GM19468 (cell line): Measurements from ENCODE around the gene MYO1E.

Experiments used
- ATAC-seq: cut with Tn5 transposase; IDR thresholded peaks from one replicate; pipeline ENCODE4 v1.9.1; 2021; ENCODE audit warnings: mild to moderate bottlenecking, moderate library complexity, moderate number of reproducible peaks; ENCODE audit not compliant: unreplicated experiment; ENCODE audit errors: extremely low read depth

MYO1E gene

GRCh38 chr15:59274126-59274970 is 98.3 kb downstream of the MYO1E start:
- ATAC-seq, result no peak

- no peak for ATAC-seq
Measured at GRCh38 chr15:59273234-59273633, 99.4 kb downstream of the MYO1E start.

GRCh38 chr15:59271595-59272201 is 101.0 kb downstream of the MYO1E start:
- no peak for ATAC-seq

GRCh38 chr15:59268852-59269407 is 103.7 kb downstream of the MYO1E start:
- ATAC-seq, result no peak

GRCh38 chr15:59268168-59268851 is 104.4 kb downstream of the MYO1E start:
- no peak for ATAC-seq

GRCh38 chr15:59266028-59266427 is 106.6 kb downstream of the MYO1E start:
- no peak for ATAC-seq

GRCh38 chr15:59262316-59262715 is 110.4 kb downstream of the MYO1E start:
- no peak for ATAC-seq

- ATAC-seq, result no peak
Measured at GRCh38 chr15:59260090-59260489, 112.6 kb downstream of the MYO1E start.

GRCh38 chr15:59259137-59259943 is 113.3 kb downstream of the MYO1E start:
- no peak for ATAC-seq

GRCh38 chr15:59258317-59258716 is 114.4 kb downstream of the MYO1E start:
- ATAC-seq, result no peak

GRCh38 chr15:59257140-59257539 is 115.5 kb downstream of the MYO1E start:
- no peak for ATAC-seq

- ATAC-seq, result no peak
Measured at GRCh38 chr15:59256482-59256881, 116.2 kb downstream of the MYO1E start.

GRCh38 chr15:59255680-59256336 is 116.9 kb downstream of the MYO1E start:
- ATAC-seq, result no peak

- ATAC-seq, result no peak
Measured at GRCh38 chr15:59252137-59252536, 120.5 kb downstream of the MYO1E start.

- no peak for ATAC-seq
Measured at GRCh38 chr15:59251001-59251845, 121.4 kb downstream of the MYO1E start.

GRCh38 chr15:59250249-59250648 is 122.4 kb downstream of the MYO1E start:
- no peak for ATAC-seq

GRCh38 chr15:59249816-59250215 is 122.9 kb downstream of the MYO1E start:
- ATAC-seq, result no peak

GRCh38 chr15:59247364-59247763 is 125.3 kb downstream of the MYO1E start:
- no peak for ATAC-seq

- no peak for ATAC-seq
Measured at GRCh38 chr15:59245559-59245958, 127.1 kb downstream of the MYO1E start.
